HCT116 (cell line): ENCODE measurements around the gene PKN1. TPM values are rescaled to one million over a fixed set of nuclear protein-coding genes. Genes with fewer than 3 reads are reported as not detected.
"Not testable (repeated sequence)": the region's sequence is repeated elsewhere in the genome, so short reads cannot be mapped to it uniquely, and the experiment has no call there.

Experiments used
- ATAC-seq: fragments of 200-7000 bp; cut with Tn5 transposase; 2 replicates; pipeline ENCODE4 v1.9.1; 2020; ENCODE audit warnings: mild to moderate bottlenecking, moderate library complexity
- BruUV-seq: library from RNA; stranded (reverse); fragments of 400-500 nt; replicated peaks from 2 replicates; lab custom pipeline; 2021; lab: Mats Ljungman, UMichigan
- CTCF ChIA-PET: fragments of 300-600 bp; sonication (Branson Sonifier 250); formaldehyde crosslinking; loops from one replicate; lab custom pipeline; 2021; ENCODE audit warnings: antibody characterized with exemption; lab: Charles Lee
- POLR2A ChIA-PET: fragments of 300-600, 350-600 bp; sonication (Branson Sonifier 250); formaldehyde crosslinking; loops from one replicate; lab custom pipeline; 2021; ENCODE audit warnings: antibody characterized with exemption; lab: Charles Lee
- RAD21 ChIA-PET, 2 experiments: fragments of 300-600 bp; sonication (Branson Sonifier 250); formaldehyde crosslinking; loops; one replicate each; lab custom pipeline; 2023; ENCODE audit warnings: low total read pairs in 2 of 2; ENCODE audit not compliant: uncharacterized antibody in 2 of 2, unreplicated experiment in 2 of 2, low non-redundant PET in 1 of 2; lab: Charles Lee
- DNase-seq: peaks from one replicate; pipeline ENCODE4 v3.0.0-alpha.2; 2010; ENCODE audit warnings: low read depth, low spot score
- H2AFZ ChIP-seq: fragments of 200-600 bp; shearing (Covaris generic), sonication (generic); 2 replicates; pipeline ENCODE4 v1.6.1; 2017; ENCODE audit warnings: low read depth, mixed run types, mixed read lengths, antibody characterized with exemption, low read length; ENCODE audit not compliant: poor library complexity, severe bottlenecking
- H3K27ac ChIP-seq: 2 replicates; pipeline ENCODE4 v1.5.1; 2012; ENCODE audit warnings: low read depth, low read length
- H3K27me3 ChIP-seq: fragments of 200-600 bp; sonication (generic); 2 replicates; pipeline ENCODE4 v1.6.1; 2016; ENCODE audit warnings: mixed run types, low read length, mixed read lengths; ENCODE audit not compliant: insufficient read depth
- H3K36me3 ChIP-seq, 2 experiments: fragments of 200-500 bp in 1 of 2; fragments of 200-600 bp in 1 of 2; sonication (Bioruptor generic) in 1 of 2; sonication (generic) in 1 of 2; 2 replicates each; pipeline versions ENCODE4 v1.5.1 to v1.6.1; 2014 to 2016; ENCODE audit warnings: low read length in 2 of 2, inconsistent platforms in 1 of 2, mixed read lengths in 1 of 2, mixed run types in 1 of 2; ENCODE audit not compliant: insufficient read depth in 2 of 2, control insufficient read depth in 1 of 2
- H3K4me1 ChIP-seq, 2 experiments: fragments of 200-600 bp in 1 of 2; sonication (generic) in 1 of 2; 2 replicates each; pipeline versions ENCODE4 v1.5.1 to v1.6.1; 2012 to 2017; ENCODE audit warnings: low read length in 2 of 2, inconsistent platforms in 1 of 2, mild to moderate bottlenecking in 1 of 2, mixed read lengths in 1 of 2, mixed run types in 1 of 2, moderate library complexity in 1 of 2; ENCODE audit not compliant: insufficient read depth in 2 of 2, control insufficient read depth in 1 of 2
- H3K4me2 ChIP-seq: fragments of 200-600 bp; sonication (generic); 2 replicates; pipeline ENCODE4 v1.6.1; 2017; ENCODE audit warnings: mixed run types, low read length, mixed read lengths
- H3K4me3 ChIP-seq, 2 experiments: fragments of 200-600 bp in 1 of 2; sonication (generic) in 1 of 2; replicated peaks in 1 of 2; 2 replicates each; pipeline ENCODE4 v1.5.1; 2011 to 2016; ENCODE audit warnings: low read length in 2 of 2, control low read depth in 1 of 2, low read depth in 1 of 2, mild to moderate bottlenecking in 1 of 2, mixed read lengths in 1 of 2, mixed run types in 1 of 2
- H3K79me2 ChIP-seq: fragments of 200-600 bp; sonication (generic); 2 replicates; pipeline ENCODE4 v1.6.1; 2017; ENCODE audit warnings: mild to moderate bottlenecking, mixed run types, low read length, moderate library complexity, mixed read lengths; ENCODE audit not compliant: insufficient read depth
- H3K9ac ChIP-seq: fragments of 200-600 bp; sonication (generic); 2 replicates; pipeline ENCODE4 v1.6.1; 2016; ENCODE audit warnings: low read length, mixed read lengths
- H3K9me2 ChIP-seq: fragments of 200-600 bp; sonication (generic), shearing (Covaris generic); 2 replicates; pipeline ENCODE4 v1.6.1; 2017; ENCODE audit warnings: mixed run types, mild to moderate bottlenecking, moderate library complexity; ENCODE audit not compliant: insufficient read depth
- H3K9me3 ChIP-seq, 2 experiments: fragments of 200-500 bp in 1 of 2; fragments of 200-600 bp in 1 of 2; sonication (Bioruptor generic) in 1 of 2; sonication (generic) in 1 of 2; 2 replicates each; pipeline ENCODE4 v1.6.1; 2014 to 2017; ENCODE audit warnings: low read length in 2 of 2, mixed read lengths in 2 of 2, inconsistent platforms in 1 of 2, low read depth in 1 of 2, mild to moderate bottlenecking in 1 of 2, mixed run types in 1 of 2, moderate library complexity in 1 of 2; ENCODE audit not compliant: control insufficient read depth in 1 of 2, insufficient read depth in 1 of 2
- H4K20me1 ChIP-seq: fragments of 200-600 bp; sonication (generic), shearing (Covaris generic); 2 replicates; pipeline ENCODE4 v1.6.1; 2017; ENCODE audit warnings: mixed run types, mild to moderate bottlenecking, moderate library complexity; ENCODE audit not compliant: insufficient read depth
- JUND ChIP-seq: IDR thresholded peaks from 2 replicates; pipeline ENCODE4 v1.6.1; 2012
- POLR2AphosphoS5 ChIP-seq: IDR thresholded peaks from 2 replicates; pipeline ENCODE4 v1.6.1; 2011; ENCODE audit warnings: mild to moderate bottlenecking, low read depth, low read length, moderate library complexity
- SIN3A ChIP-seq: IDR thresholded peaks from 2 replicates; pipeline ENCODE4 v1.6.1; 2012; ENCODE audit warnings: low read depth
- intact Hi-C: fragments of 100-400 bp; cut with micrococcal nuclease; formaldehyde crosslinking; loops from 2 replicates; pipeline ENCODE4 v1.10.0; 2022
- total RNA-seq: library from RNA; stranded (reverse); gene quantifications from one replicate; pipeline ENCODE4 v1.2.1, GENCODE V29; 2021; ENCODE audit not compliant: unreplicated experiment
- TF ChIP-seq, protein P1 (sequence below): IDR thresholded peaks from 2 replicates; pipeline ENCODE4 v1.6.1; 2012

PKN1 gene
- total RNA-seq, 1 experiment from 2014 or later = 248 TPM

DNA sequence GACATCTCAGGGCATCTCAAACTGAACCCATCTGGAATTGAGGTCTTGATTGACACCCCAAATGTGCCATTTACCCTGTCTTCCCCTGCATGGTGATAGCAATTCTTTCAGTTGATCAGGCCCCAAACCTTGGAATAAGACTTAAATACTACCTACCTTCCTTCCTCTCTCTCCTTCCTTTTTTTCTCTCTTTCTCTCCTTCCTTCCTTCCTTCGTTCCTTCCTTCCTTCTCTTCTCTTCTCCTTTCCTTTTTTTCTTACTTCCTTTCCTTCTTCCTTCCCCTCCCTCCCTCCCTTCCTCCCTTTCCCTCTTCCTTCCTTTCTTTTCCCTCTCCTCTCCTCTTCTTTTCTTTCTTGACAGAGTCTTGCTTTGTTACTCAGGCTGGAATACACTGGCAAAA is 70.2 kb downstream of the PKN1 start:
- Histone ChIP-seq H2AFZ (no peak overlapping the region), H3K4me3 (no peak overlapping the region), H3K9me2 (no peaks in the 10 kb centered on the region), H3K36me3 (no peaks in the 10 kb centered on the region), H3K4me2 (no peak overlapping the region), H3K9me3 (no peaks in the 10 kb centered on the region), H3K9ac (no peak overlapping the region), H3K79me2 (no peaks in the 10 kb centered on the region), H3K27me3 (no peaks in the 10 kb centered on the region), H3K27ac (no peak overlapping the region), H4K20me1 (no peaks in the 10 kb centered on the region), H3K4me1 (peaks cover 45 to 50% of the 10 kb centered on the region in 2 experiments)
- RAD21 ChIA-PET = no interaction called here
- DNase-seq = no peak
- intact Hi-C loops = no loop called here
- no TSS peak for BruUV-seq
- POLR2A ChIA-PET = interaction anchor here (8.7 kb wide), 1 partner anchor 16 kb away, joined by 112 read pairs; the partner anchor contains the start of gene DNAJB1
- ATAC-seq = no peak
- CTCF ChIA-PET = interaction anchor here (1.5 kb wide), 1 partner anchor 23 kb away, joined by 4 read pairs; no protein-coding TSS in a partner anchor
- TF ChIP-seq POLR2AphosphoS5 (no peak), SIN3A (no peak), JUND (no peak)
- TF ChIP-seq, protein P1, sequence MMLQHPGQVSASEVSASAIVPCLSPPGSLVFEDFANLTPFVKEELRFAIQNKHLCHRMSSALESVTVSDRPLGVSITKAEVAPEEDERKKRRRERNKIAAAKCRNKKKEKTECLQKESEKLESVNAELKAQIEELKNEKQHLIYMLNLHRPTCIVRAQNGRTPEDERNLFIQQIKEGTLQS = no peak

- H3K79me2 ChIP-seq, H3K36me3 ChIP-seq, RAD21 ChIA-PET, H3K9me3 ChIP-seq, H2AFZ ChIP-seq, ATAC-seq, BruUV-seq, H3K4me3 ChIP-seq, H4K20me1 ChIP-seq, DNase-seq, H3K27me3 ChIP-seq, intact Hi-C loops, H3K9me2 ChIP-seq: not testable (repeated sequence)
- CTCF ChIA-PET = interaction anchor here (0.6 to 1.5 kb wide), 6 partner anchors 7 to 889 kb away, joined by 3 to 5 read pairs (median 4); partner anchors contain the start of gene GIPC1
- Histone ChIP-seq H3K27ac (peak overlapping the region; percentile 100), H3K4me2 (peak overlapping the region; percentile 76; the same call in 1 of the 2 replicates), H3K4me1 (peaks cover 56 to 63% of the 10 kb centered on the region in 2 experiments), H3K9ac (peak overlapping the region; percentile 71; the same call in 1 of the 2 replicates)
- POLR2A ChIA-PET = interaction anchor here (1.3 to 8.7 kb wide), 2 partner anchors 8 to 15 kb away, joined by 3 to 112 read pairs; partner anchors contain the start of gene DNAJB1
Measured at GRCh38 chr19:14504575-14504974, 71.5 kb downstream of the PKN1 start.
